Neuron (in vitro differentiated cells): ENCODE results near the gene ZMYND19.
"Not testable (repeated sequence)": the region's sequence is repeated elsewhere in the genome, so short reads cannot be mapped to it uniquely, and the experiment has no call there.

Source experiments
- H2AFZ ChIP-seq: one replicate; pipeline ENCODE4 v1.6.1; 2013; ENCODE audit warnings: low read depth, mild to moderate bottlenecking, inconsistent platforms, low read length, moderate library complexity
- H3K27me3 ChIP-seq: one replicate; pipeline ENCODE4 v1.6.1; 2013; ENCODE audit warnings: low read length; ENCODE audit not compliant: insufficient read depth
- H3K36me3 ChIP-seq: one replicate; pipeline ENCODE4 v1.6.1; 2013; ENCODE audit warnings: low read length; ENCODE audit not compliant: insufficient read depth
- H3K4me1 ChIP-seq: one replicate; pipeline ENCODE4 v1.6.1; 2013; ENCODE audit warnings: low read length; ENCODE audit not compliant: insufficient read depth
- H3K4me3 ChIP-seq: 2 replicates; pipeline ENCODE4 v1.5.1; 2013; ENCODE audit warnings: mild to moderate bottlenecking, low read length, moderate library complexity
- H3K9me3 ChIP-seq: one replicate; pipeline ENCODE4 v1.6.1; 2013; ENCODE audit warnings: low read length

The ZMYND19 gene

GRCh38 chr9:137535120-137535428, 55.2 kb downstream of the ZMYND19 start:
- no peaks in the 10 kb centered on the region for H3K36me3 ChIP-seq
- no peak overlapping the region for H3K4me3 ChIP-seq
- H2AFZ ChIP-seq: no peak overlapping the region
- no peaks in the 10 kb centered on the region for H3K4me1 ChIP-seq
- H3K27me3 ChIP-seq: no peaks in the 10 kb centered on the region
- no peaks in the 10 kb centered on the region for H3K9me3 ChIP-seq

- H3K9me3 ChIP-seq: no peaks in the 10 kb centered on the region
- no peaks in the 10 kb centered on the region for H3K27me3 ChIP-seq
- no peak overlapping the region for H3K4me3 ChIP-seq
- no peak overlapping the region for H2AFZ ChIP-seq
- H3K4me1 ChIP-seq: no peaks in the 10 kb centered on the region
- no peaks in the 10 kb centered on the region for H3K36me3 ChIP-seq
Observed at GRCh38 chr9:137534256-137535119, 55.8 kb downstream of the ZMYND19 start.

- H2AFZ ChIP-seq, H3K9me3 ChIP-seq, H3K27me3 ChIP-seq, H3K4me3 ChIP-seq, H3K36me3 ChIP-seq, H3K4me1 ChIP-seq: not testable (repeated sequence)
Observed at GRCh38 chr9:137532891-137533468, 57.3 kb downstream of the ZMYND19 start.
